DND-41 (cell line): Measurements from ENCODE around the gene ZCWPW1.

Experiments used
- EZH2 ChIP-seq: IDR thresholded peaks from 3 replicates; pipeline ENCODE4 v1.6.1; 2012; ENCODE audit warnings: borderline replicate concordance, low read depth, mild to moderate bottlenecking, moderate library complexity, low read length, inconsistent platforms; ENCODE audit not compliant: severe bottlenecking
- TF ChIP-seq, protein P1 (sequence below): IDR thresholded peaks from 2 replicates; pipeline ENCODE4 v1.5.1; 2012; ENCODE audit warnings: borderline replicate concordance, low read length, moderate library complexity, mild to moderate bottlenecking; ENCODE audit not compliant: poor library complexity, severe bottlenecking; ENCODE audit errors: extremely low read depth

DNA sequence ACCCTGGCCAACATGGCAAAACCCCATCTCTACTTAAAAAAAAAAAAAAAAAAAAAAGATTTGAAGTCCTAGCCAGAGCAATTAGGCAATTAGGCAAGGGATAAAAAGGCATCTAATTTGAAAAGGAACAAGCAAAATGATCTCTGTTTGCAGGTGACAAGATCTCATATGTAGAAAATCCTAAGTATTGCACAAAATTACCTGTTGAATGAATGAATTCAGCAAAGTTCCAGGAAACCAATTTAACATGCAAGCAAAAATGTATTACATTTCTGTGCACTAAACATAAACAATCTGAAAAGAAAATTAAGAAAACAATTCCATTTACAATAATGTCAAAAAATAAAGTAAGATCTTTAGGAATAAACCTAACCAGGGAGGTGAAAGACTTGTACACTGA, 65.4 kb downstream of the ZCWPW1 start:
- TF ChIP-seq, protein P1, sequence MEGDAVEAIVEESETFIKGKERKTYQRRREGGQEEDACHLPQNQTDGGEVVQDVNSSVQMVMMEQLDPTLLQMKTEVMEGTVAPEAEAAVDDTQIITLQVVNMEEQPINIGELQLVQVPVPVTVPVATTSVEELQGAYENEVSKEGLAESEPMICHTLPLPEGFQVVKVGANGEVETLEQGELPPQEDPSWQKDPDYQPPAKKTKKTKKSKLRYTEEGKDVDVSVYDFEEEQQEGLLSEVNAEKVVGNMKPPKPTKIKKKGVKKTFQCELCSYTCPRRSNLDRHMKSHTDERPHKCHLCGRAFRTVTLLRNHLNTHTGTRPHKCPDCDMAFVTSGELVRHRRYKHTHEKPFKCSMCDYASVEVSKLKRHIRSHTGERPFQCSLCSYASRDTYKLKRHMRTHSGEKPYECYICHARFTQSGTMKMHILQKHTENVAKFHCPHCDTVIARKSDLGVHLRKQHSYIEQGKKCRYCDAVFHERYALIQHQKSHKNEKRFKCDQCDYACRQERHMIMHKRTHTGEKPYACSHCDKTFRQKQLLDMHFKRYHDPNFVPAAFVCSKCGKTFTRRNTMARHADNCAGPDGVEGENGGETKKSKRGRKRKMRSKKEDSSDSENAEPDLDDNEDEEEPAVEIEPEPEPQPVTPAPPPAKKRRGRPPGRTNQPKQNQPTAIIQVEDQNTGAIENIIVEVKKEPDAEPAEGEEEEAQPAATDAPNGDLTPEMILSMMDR = no peak
- TF ChIP-seq EZH2 = no peak
